HepG2 (cell line): ENCODE results near the gene CGREF1. TPM values are rescaled to one million over a fixed set of nuclear protein-coding genes. Genes with fewer than 3 reads are reported as not detected.

Experiments used
- AGO2 ChIP-seq: fragments of 200-400 bp; formaldehyde crosslinking; optimal IDR thresholded peaks from 2 replicates; pipeline ENCODE3; 2017; ENCODE audit warnings: mild to moderate bottlenecking, low read depth, low read length, moderate library complexity
- FOXK2 ChIP-seq: fragments of 450-650 bp; IDR thresholded peaks from 2 replicates; pipeline ENCODE4 v1.6.1; 2016
- FOXP1 ChIP-seq, 2 experiments: fragments of 450-650 bp in 1 of 2; IDR thresholded peaks; 2 replicates each; pipeline ENCODE4 v1.6.1; 2017 to 2018; ENCODE audit warnings: antibody characterized with exemption in 1 of 2
- GABPB1 ChIP-seq: IDR thresholded peaks from 2 replicates; pipeline ENCODE4 v1.6.1; 2016; ENCODE audit warnings: mild to moderate bottlenecking, missing genetic modification reagents, moderate library complexity, missing compliant biosample characterization
- HMGXB4 ChIP-seq, 2 experiments: sonication (generic) in 1 of 2; formaldehyde crosslinking in 1 of 2; IDR thresholded peaks; 2 replicates each; pipeline versions ENCODE4 v1.4.0 to v1.6.1; 2018 to 2020; ENCODE audit warnings: missing genetic modification reagents in 2 of 2, borderline replicate concordance in 1 of 2, low read depth in 1 of 2, mild to moderate bottlenecking in 1 of 2, missing biosample characterization in 1 of 2
- HNF4A ChIP-seq: sonication (generic); formaldehyde crosslinking; IDR thresholded peaks from 2 replicates; pipeline ENCODE4 v1.4.0; 2020; ENCODE audit warnings: missing genetic modification reagents
- KDM2A ChIP-seq: sonication (generic); formaldehyde crosslinking; IDR thresholded peaks from 2 replicates; pipeline ENCODE4 v1.4.0; 2020; ENCODE audit warnings: low read depth, missing genetic modification reagents, borderline replicate concordance
- MBNL3 ChIP-seq: fragments of 250-450 bp; sonication (Bioruptor Pico); conservative IDR thresholded peaks from 2 replicates; pipeline ENCODE4 v1.8.0; 2022; ENCODE audit warnings: mild to moderate bottlenecking, inconsistent platforms
- MTF2 ChIP-seq: sonication (generic); formaldehyde crosslinking; IDR thresholded peaks from 2 replicates; pipeline ENCODE4 v1.5.0; 2020; ENCODE audit warnings: missing genetic modification reagents, borderline replicate concordance
- RORA ChIP-seq: sonication (generic); formaldehyde crosslinking; IDR thresholded peaks from 2 replicates; pipeline ENCODE4 v1.5.0; 2020; ENCODE audit warnings: mild to moderate bottlenecking, missing genetic modification reagents, moderate library complexity
- STAG1 ChIP-seq: sonication (generic); formaldehyde crosslinking; IDR thresholded peaks from 2 replicates; pipeline ENCODE4 v1.4.0; 2020; ENCODE audit warnings: missing genetic modification reagents
- TFE3 ChIP-seq: IDR thresholded peaks from 2 replicates; pipeline ENCODE4 v1.6.1; 2016
- ZFP90 ChIP-seq: sonication (generic); formaldehyde crosslinking; IDR thresholded peaks from 2 replicates; pipeline ENCODE4 v1.8.0; 2022; ENCODE audit warnings: missing genetic modification reagents, mild to moderate bottlenecking, inconsistent platforms, borderline replicate concordance
- ZNF20 ChIP-seq: sonication (generic); formaldehyde crosslinking; IDR thresholded peaks from 2 replicates; pipeline ENCODE4 v1.4.0; 2020; ENCODE audit warnings: mild to moderate bottlenecking, moderate library complexity, missing genetic modification reagents
- ZNF263 ChIP-seq: sonication (generic); formaldehyde crosslinking; IDR thresholded peaks from 2 replicates; pipeline ENCODE4 v1.4.0; 2020; ENCODE audit warnings: missing genetic modification reagents
- ZNF30 ChIP-seq: sonication (generic); formaldehyde crosslinking; IDR thresholded peaks from 2 replicates; pipeline ENCODE4 v1.5.0; 2020; ENCODE audit warnings: mild to moderate bottlenecking, missing genetic modification reagents
- ZNF350 ChIP-seq: sonication (generic); formaldehyde crosslinking; IDR thresholded peaks from 2 replicates; pipeline ENCODE4 v1.4.0; 2020; ENCODE audit warnings: mild to moderate bottlenecking, low read depth, missing genetic modification reagents, borderline replicate concordance
- ZNF556 ChIP-seq: sonication (generic); formaldehyde crosslinking; IDR thresholded peaks from 2 replicates; pipeline ENCODE4 v1.4.0; 2020; ENCODE audit warnings: mild to moderate bottlenecking, missing genetic modification reagents, borderline replicate concordance
- ZSCAN20 ChIP-seq: sonication (generic); formaldehyde crosslinking; IDR thresholded peaks from 2 replicates; pipeline ENCODE4 v1.4.0; 2020; ENCODE audit warnings: missing genetic modification reagents, mild to moderate bottlenecking, borderline replicate concordance
- polyA plus RNA-seq, 8 experiments: library from polyadenylated mRNA; depleted of rRNA in 3 of 8; stranded (reverse) in 7 of 8; unstranded in 1 of 8; fragments of >200 nt; fragmentation: Illumina TruSeq in 4 of 8; extraction: Trizol in 4 of 8; gene quantifications; 2 replicates each; pipeline versions ENCODE4 v1.2.1 to v1.2.3, GENCODE V29; 2011 to 2016; ENCODE audit warnings: low read depth in 4 of 8, missing spikeins in 1 of 8, mixed read lengths in 1 of 8; ENCODE audit not compliant: insufficient read depth in 1 of 8
- total RNA-seq, 5 experiments: library from RNA; depleted of rRNA; stranded (reverse); fragments of >200 nt; fragmentation: Illumina TruSeq; extraction: Trizol; gene quantifications; 2 replicates each; pipeline ENCODE4 v1.2.3, GENCODE V29; 2016; ENCODE audit warnings: low read depth in 1 of 5

Gene CGREF1
- total and polyA plus RNA-seq, 2 of the 13 experiments (the other 11 are each of a cell fraction or from before 2014, with no cell fraction given), result 13.9 to 23.4 TPM

GRCh38 chr2:27102329-27102728, 16.6 kb downstream of the CGREF1 start (continued):
- TF ChIP-seq HMGXB4 (CRISPR knock-in tag; IDR thresholded peaks at IDR 0.05; ENCODE audit: borderline replicate concordance in 1 of 2, low read depth in 1 of 2) (no peak), STAG1 (CRISPR knock-in tag) (no peak), MBNL3 (CRISPR knock-in tag) (no peak), ZSCAN20 (CRISPR knock-in tag) (no peak), ZNF350 (CRISPR knock-in tag) (0 out of 2 replicates have a peak, but pooled peaks have one; percentile 20), ZFP90 (CRISPR knock-in tag) (no peak), FOXK2 (no peak), HNF4A (CRISPR knock-in tag) (no peak), GABPB1 (CRISPR knock-in tag) (no peak), TFE3 (CRISPR knock-in tag) (no peak), RORA (CRISPR knock-in tag) (no peak), ZNF20 (CRISPR knock-in tag) (no peak), AGO2 (peak; percentile 72), MTF2 (no peak), ZNF556 (CRISPR knock-in tag) (no peak), KDM2A (CRISPR knock-in tag) (0 out of 2 replicates have a peak, but pooled peaks have one; percentile 15), ZNF263 (peak; percentile 93), FOXP1 (IDR thresholded peaks at IDR 0.05) (no peak), FOXP1 (CRISPR knock-in tag; IDR thresholded peaks at IDR 0.05) (no peak), ZNF30 (CRISPR knock-in tag) (no peak)
